GM19025 (cell line): ENCODE results near the gene GNPAT.
"Not testable (repeated sequence)": the region's sequence is repeated elsewhere in the genome, so short reads cannot be mapped to it uniquely, and the experiment has no call there.

Experiments used
- ATAC-seq: cut with Tn5 transposase; IDR thresholded peaks from one replicate; pipeline ENCODE4 v1.9.1; 2021; ENCODE audit warnings: mild to moderate bottlenecking, low read depth, moderate library complexity; ENCODE audit not compliant: unreplicated experiment

The GNPAT gene

GRCh38 chr1:231212301-231212700 lies 28.7 kb upstream of the GNPAT start:
- not testable (repeated sequence) for ATAC-seq

- ATAC-seq, result no peak
Observed at GRCh38 chr1:231213831-231214573, 27.0 kb upstream of the GNPAT start.

GRCh38 chr1:231214918-231215680 lies 25.9 kb upstream of the GNPAT start:
- ATAC-seq, result no peak

GRCh38 chr1:231215681-231216385 lies 25.2 kb upstream of the GNPAT start:
- ATAC-seq, result no peak

GRCh38 chr1:231216498-231216897 lies 24.5 kb upstream of the GNPAT start:
- no peak for ATAC-seq

GRCh38 chr1:231217056-231217455 lies 24.0 kb upstream of the GNPAT start:
- no peak for ATAC-seq

- no peak for ATAC-seq
Observed at GRCh38 chr1:231218078-231218477, 22.9 kb upstream of the GNPAT start.

- ATAC-seq, result no peak
Observed at GRCh38 chr1:231219422-231220401, 21.3 kb upstream of the GNPAT start.

GRCh38 chr1:231220801-231221200 lies 20.2 kb upstream of the GNPAT start:
- ATAC-seq, result no peak

GRCh38 chr1:231226156-231226555 lies 14.9 kb upstream of the GNPAT start:
- ATAC-seq, result no peak

GRCh38 chr1:231231511-231231910 lies 9.5 kb upstream of the GNPAT start:
- no peak for ATAC-seq

GRCh38 chr1:231232870-231233734 lies 7.9 kb upstream of the GNPAT start:
- no peak for ATAC-seq

- ATAC-seq, result no peak
Observed at GRCh38 chr1:231233735-231234417, 7.1 kb upstream of the GNPAT start.

- ATAC-seq, result no peak
Observed at GRCh38 chr1:231234506-231234905, 6.5 kb upstream of the GNPAT start.

- ATAC-seq, result no peak
Observed at GRCh38 chr1:231235526-231236207, 5.3 kb upstream of the GNPAT start.

- no peak for ATAC-seq
Observed at GRCh38 chr1:231236208-231236591, 4.8 kb upstream of the GNPAT start.

- ATAC-seq, result no peak
Observed at GRCh38 chr1:231236938-231237337, 4.1 kb upstream of the GNPAT start.

- no peak for ATAC-seq
Observed at GRCh38 chr1:231238298-231238697, 2.7 kb upstream of the GNPAT start.
